IMR-90 (cell line): Measurements from ENCODE around the gene AGO3.

ENCODE experiments used
- BHLHE40 ChIP-seq: fragments of 150-350 bp; IDR thresholded peaks from 2 replicates; pipeline ENCODE4 v1.6.1; 2016; ENCODE audit warnings: mild to moderate bottlenecking, low read depth, low read length
- CEBPB ChIP-seq: IDR thresholded peaks from 2 replicates; pipeline ENCODE4 v1.6.1; 2012; ENCODE audit warnings: low read depth, low read length, improper control_type of control experiment
- MAZ ChIP-seq: IDR thresholded peaks from 2 replicates; pipeline ENCODE4 v1.6.1; 2012; ENCODE audit warnings: low read depth, mild to moderate bottlenecking, low read length, improper control_type of control experiment, moderate library complexity, borderline replicate concordance
- POLR2A ChIP-seq: IDR thresholded peaks from 2 replicates; pipeline ENCODE4 v1.6.1; 2012; ENCODE audit warnings: mild to moderate bottlenecking, low read depth, low read length
- RAD21 ChIP-seq: IDR thresholded peaks from 2 replicates; pipeline ENCODE4 v1.6.1; 2012; ENCODE audit warnings: low read length, improper control_type of control experiment
- RCOR1 ChIP-seq: IDR thresholded peaks from 2 replicates; pipeline ENCODE4 v1.6.1; 2012; ENCODE audit warnings: mild to moderate bottlenecking, low read length, improper control_type of control experiment; ENCODE audit not compliant: insufficient replicate concordance
- RFX5 ChIP-seq: IDR thresholded peaks from 2 replicates; pipeline ENCODE4 v1.8.0; 2012; ENCODE audit warnings: low read depth, mild to moderate bottlenecking, low read length, moderate library complexity
- SMC3 ChIP-seq: fragments of 150-350 bp; IDR thresholded peaks from 2 replicates; pipeline ENCODE4 v1.6.1; 2016; ENCODE audit warnings: low read depth, mild to moderate bottlenecking, antibody characterized with exemption, low read length, moderate library complexity
- TF ChIP-seq, protein P1 (sequence below): conservative IDR thresholded peaks from 2 replicates; pipeline ENCODE4 v1.5.1; 2012; ENCODE audit warnings: mild to moderate bottlenecking, low read depth, low read length, improper control_type of control experiment
- TF ChIP-seq, protein P2 (sequence below): fragments of 150-350 bp; IDR thresholded peaks from 2 replicates; pipeline ENCODE4 v1.6.1; 2016; ENCODE audit warnings: low read depth, mild to moderate bottlenecking, low read length, moderate library complexity, borderline replicate concordance

DNA sequence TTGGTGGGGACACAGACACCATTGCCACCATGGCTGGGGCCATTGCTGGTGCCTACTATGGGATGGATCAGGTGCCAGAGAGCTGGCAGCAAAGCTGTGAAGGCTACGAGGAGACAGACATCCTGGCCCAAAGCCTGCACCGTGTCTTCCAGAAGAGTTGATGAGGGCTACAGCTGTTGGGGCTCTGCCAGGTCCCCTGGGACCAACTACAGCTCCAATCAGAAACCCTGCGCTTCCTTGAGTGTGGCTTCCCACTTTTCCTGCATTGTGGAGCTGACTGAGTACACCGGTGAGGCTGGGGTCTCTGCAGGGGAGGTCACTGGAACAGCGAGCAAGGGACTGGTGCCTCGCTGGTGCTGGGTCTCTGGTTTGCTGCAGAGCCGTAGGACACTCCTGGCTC is 162.3 kb downstream of the AGO3 start:
- TF ChIP-seq, protein P1, sequence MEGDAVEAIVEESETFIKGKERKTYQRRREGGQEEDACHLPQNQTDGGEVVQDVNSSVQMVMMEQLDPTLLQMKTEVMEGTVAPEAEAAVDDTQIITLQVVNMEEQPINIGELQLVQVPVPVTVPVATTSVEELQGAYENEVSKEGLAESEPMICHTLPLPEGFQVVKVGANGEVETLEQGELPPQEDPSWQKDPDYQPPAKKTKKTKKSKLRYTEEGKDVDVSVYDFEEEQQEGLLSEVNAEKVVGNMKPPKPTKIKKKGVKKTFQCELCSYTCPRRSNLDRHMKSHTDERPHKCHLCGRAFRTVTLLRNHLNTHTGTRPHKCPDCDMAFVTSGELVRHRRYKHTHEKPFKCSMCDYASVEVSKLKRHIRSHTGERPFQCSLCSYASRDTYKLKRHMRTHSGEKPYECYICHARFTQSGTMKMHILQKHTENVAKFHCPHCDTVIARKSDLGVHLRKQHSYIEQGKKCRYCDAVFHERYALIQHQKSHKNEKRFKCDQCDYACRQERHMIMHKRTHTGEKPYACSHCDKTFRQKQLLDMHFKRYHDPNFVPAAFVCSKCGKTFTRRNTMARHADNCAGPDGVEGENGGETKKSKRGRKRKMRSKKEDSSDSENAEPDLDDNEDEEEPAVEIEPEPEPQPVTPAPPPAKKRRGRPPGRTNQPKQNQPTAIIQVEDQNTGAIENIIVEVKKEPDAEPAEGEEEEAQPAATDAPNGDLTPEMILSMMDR: no peak
- TF ChIP-seq POLR2A: no peak
- TF ChIP-seq, protein P2, sequence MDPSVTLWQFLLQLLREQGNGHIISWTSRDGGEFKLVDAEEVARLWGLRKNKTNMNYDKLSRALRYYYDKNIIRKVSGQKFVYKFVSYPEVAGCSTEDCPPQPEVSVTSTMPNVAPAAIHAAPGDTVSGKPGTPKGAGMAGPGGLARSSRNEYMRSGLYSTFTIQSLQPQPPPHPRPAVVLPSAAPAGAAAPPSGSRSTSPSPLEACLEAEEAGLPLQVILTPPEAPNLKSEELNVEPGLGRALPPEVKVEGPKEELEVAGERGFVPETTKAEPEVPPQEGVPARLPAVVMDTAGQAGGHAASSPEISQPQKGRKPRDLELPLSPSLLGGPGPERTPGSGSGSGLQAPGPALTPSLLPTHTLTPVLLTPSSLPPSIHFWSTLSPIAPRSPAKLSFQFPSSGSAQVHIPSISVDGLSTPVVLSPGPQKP: no peak
- no peak for TF ChIP-seq RFX5
- no peak for TF ChIP-seq CEBPB
- TF ChIP-seq SMC3: no peak
- no peak for TF ChIP-seq MAZ
- TF ChIP-seq BHLHE40: no peak
- no peak for TF ChIP-seq RCOR1
- TF ChIP-seq RAD21: no peak
